ENCODE measurements around the gene LAMA1. TPM values are rescaled to one million over a fixed set of nuclear protein-coding genes. Genes with fewer than 3 reads are reported as not detected.

Gene LAMA1
- total RNA-seq, 1 experiment from 2014 or later = 11.3 TPM

GRCh38 chr18:7002107-7002506, 115.5 kb downstream of the LAMA1 start:
- no peaks in the 10 kb centered on the region for H3K27me3 Mint-ChIP-seq (ENCODE audit: insufficient read depth, unreplicated experiment)
- TF ChIP-seq, protein P1, sequence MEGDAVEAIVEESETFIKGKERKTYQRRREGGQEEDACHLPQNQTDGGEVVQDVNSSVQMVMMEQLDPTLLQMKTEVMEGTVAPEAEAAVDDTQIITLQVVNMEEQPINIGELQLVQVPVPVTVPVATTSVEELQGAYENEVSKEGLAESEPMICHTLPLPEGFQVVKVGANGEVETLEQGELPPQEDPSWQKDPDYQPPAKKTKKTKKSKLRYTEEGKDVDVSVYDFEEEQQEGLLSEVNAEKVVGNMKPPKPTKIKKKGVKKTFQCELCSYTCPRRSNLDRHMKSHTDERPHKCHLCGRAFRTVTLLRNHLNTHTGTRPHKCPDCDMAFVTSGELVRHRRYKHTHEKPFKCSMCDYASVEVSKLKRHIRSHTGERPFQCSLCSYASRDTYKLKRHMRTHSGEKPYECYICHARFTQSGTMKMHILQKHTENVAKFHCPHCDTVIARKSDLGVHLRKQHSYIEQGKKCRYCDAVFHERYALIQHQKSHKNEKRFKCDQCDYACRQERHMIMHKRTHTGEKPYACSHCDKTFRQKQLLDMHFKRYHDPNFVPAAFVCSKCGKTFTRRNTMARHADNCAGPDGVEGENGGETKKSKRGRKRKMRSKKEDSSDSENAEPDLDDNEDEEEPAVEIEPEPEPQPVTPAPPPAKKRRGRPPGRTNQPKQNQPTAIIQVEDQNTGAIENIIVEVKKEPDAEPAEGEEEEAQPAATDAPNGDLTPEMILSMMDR (IDR thresholded peaks at IDR 0.05; ENCODE audit: unreplicated experiment) = no peak
- intact Hi-C loops (cut with micrococcal nuclease) = no loop called here
- no peak overlapping the region for H3K27ac Mint-ChIP-seq (ENCODE audit: low read depth, unreplicated experiment)
- ChIA-PET POLR2A (interaction anchor here (0.9 to 2.0 kb wide), 2 partner anchors 9 to 80 kb away, joined by 4 to 5 read pairs; no protein-coding TSS in a partner anchor), CTCF (interaction anchor here (1.1 to 10.0 kb wide), 6 partner anchors 8 to 175 kb away, joined by 3 to 193 read pairs (median 5); no protein-coding TSS in a partner anchor)
- no peak for DNase-seq (ENCODE audit: unreplicated experiment)
- H3K4me1 Mint-ChIP-seq (ENCODE audit: insufficient read depth, unreplicated experiment) = no peaks in the 10 kb centered on the region
- no peaks in the 10 kb centered on the region for H3K36me3 Mint-ChIP-seq (ENCODE audit: insufficient read depth, unreplicated experiment)
- no peaks in the 10 kb centered on the region for H3K9me3 Mint-ChIP-seq (ENCODE audit: unreplicated experiment)
- no peak overlapping the region for H3K4me3 Mint-ChIP-seq (ENCODE audit: unreplicated experiment)
- BruUV-seq (replicated peaks) = no TSS peak

DNA sequence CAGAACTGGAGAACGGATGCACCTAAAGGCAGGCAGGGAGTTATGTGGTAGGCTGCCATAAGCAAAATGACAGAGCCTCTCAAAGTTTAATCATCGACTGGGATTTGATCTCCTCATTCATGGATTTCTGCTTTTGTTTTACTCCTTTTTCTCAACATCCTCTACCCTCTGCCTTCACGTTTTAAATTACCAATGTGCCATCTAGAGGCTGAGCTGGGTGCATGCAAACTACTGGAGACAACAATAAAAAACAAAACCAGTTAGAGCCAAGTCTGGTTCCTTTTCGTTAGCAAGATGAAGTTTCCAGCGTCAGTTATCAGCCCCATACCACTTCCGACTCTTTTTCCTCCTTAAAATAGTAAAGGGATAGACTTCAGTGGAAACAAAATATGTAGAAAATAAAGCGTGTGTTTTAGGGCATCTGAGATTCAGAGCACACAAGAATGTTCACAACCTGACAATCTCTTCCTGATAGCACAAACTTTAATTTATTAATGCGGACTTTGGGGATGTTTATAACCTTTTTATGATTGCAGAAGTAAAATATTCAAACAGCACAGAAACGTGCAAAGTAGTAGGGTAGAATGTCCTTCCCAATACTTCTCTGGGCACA, 117.0 kb downstream of the LAMA1 start:
- intact Hi-C loops (cut with micrococcal nuclease) = loop anchor here (1.0 to 2.0 kb wide), 3 partner anchors 22 to 80 kb away; no protein-coding TSS in a partner anchor
- Mint-ChIP-seq H3K27me3 (ENCODE audit: insufficient read depth, unreplicated experiment) (no peaks in the 10 kb centered on the region), H3K27ac (ENCODE audit: low read depth, unreplicated experiment) (no peak overlapping the region), H3K9me3 (ENCODE audit: unreplicated experiment) (no peaks in the 10 kb centered on the region), H3K4me1 (ENCODE audit: insufficient read depth, unreplicated experiment) (no peaks in the 10 kb centered on the region), H3K4me3 (ENCODE audit: unreplicated experiment) (no peak overlapping the region), H3K36me3 (ENCODE audit: insufficient read depth, unreplicated experiment) (no peaks in the 10 kb centered on the region)
- POLR2A ChIA-PET = interaction anchor here (1.0 to 1.5 kb wide), 3 partner anchors 41 to 81 kb away, joined by 3 to 5 read pairs (median 5); no protein-coding TSS in a partner anchor
- CTCF ChIA-PET = interaction anchor here (0.6 to 10.0 kb wide), 11 partner anchors 14 to 352 kb away, joined by 3 to 193 read pairs (median 6); no protein-coding TSS in a partner anchor
- BruUV-seq (replicated peaks) = no TSS peak
- TF ChIP-seq, protein P1 (IDR thresholded peaks at IDR 0.05; ENCODE audit: unreplicated experiment) = peak; percentile 40
- DNase-seq (ENCODE audit: unreplicated experiment) = peak; percentile 42

DNA sequence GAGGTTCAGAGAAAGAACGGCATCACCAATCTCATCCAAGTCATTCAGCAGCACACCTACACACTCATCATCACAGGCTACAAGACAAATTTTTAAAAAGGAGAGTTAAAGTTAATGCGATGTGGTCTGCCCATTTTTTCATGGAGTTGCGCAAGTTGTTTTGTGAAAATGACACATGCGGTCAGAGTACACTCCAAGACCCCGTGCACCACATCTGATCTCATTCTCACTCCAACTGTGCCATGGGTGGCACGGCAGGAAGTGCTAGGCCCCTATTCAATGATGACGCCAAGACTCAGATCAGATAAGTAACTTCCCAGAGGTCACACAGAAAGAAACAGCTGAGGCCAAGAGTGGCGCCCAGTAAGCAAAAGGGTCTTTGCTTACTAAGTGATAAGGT, 119.8 kb downstream of the LAMA1 start:
- ChIA-PET CTCF (interaction anchor here (1.4 to 10.0 kb wide), 4 partner anchors 58 to 79 kb away, joined by 5 to 193 read pairs (median 36); no protein-coding TSS in a partner anchor), POLR2A (no interaction called here)
- Mint-ChIP-seq H3K4me1 (ENCODE audit: insufficient read depth, unreplicated experiment) (peaks cover 15% of the 10 kb centered on the region), H3K36me3 (ENCODE audit: insufficient read depth, unreplicated experiment) (no peaks in the 10 kb centered on the region), H3K27me3 (ENCODE audit: insufficient read depth, unreplicated experiment) (no peaks in the 10 kb centered on the region), H3K4me3 (ENCODE audit: unreplicated experiment) (no peak overlapping the region), H3K27ac (ENCODE audit: low read depth, unreplicated experiment) (no peak overlapping the region), H3K9me3 (ENCODE audit: unreplicated experiment) (no peaks in the 10 kb centered on the region)
- TF ChIP-seq, protein P1 (IDR thresholded peaks at IDR 0.05; ENCODE audit: unreplicated experiment) = no peak
- intact Hi-C loops (cut with micrococcal nuclease) = no loop called here
- BruUV-seq (replicated peaks) = no TSS peak
- no peak for DNase-seq (ENCODE audit: unreplicated experiment)

GRCh38 chr18:6994771-6995430, 122.7 kb downstream of the LAMA1 start:
- BruUV-seq (replicated peaks) = no TSS peak
- Mint-ChIP-seq H3K36me3 (ENCODE audit: insufficient read depth, unreplicated experiment) (no peaks in the 10 kb centered on the region), H3K9me3 (ENCODE audit: unreplicated experiment) (no peaks in the 10 kb centered on the region), H3K27me3 (ENCODE audit: insufficient read depth, unreplicated experiment) (no peaks in the 10 kb centered on the region), H3K27ac (ENCODE audit: low read depth, unreplicated experiment) (peak overlapping the region; percentile 90), H3K4me1 (ENCODE audit: insufficient read depth, unreplicated experiment) (peaks cover 15% of the 10 kb centered on the region), H3K4me3 (ENCODE audit: unreplicated experiment) (peak overlapping the region; percentile 59)
- peak; percentile 64 for DNase-seq (ENCODE audit: unreplicated experiment)
- CTCF ChIA-PET = interaction anchor here (0.6 to 4.8 kb wide), 10 partner anchors 8 to 757 kb away, joined by 3 to 67 read pairs (median 4); no protein-coding TSS in a partner anchor
- POLR2A ChIA-PET = interaction anchor here (0.7 to 3.0 kb wide), 13 partner anchors 9 to 87 kb away, joined by 3 to 23 read pairs (median 6); no protein-coding TSS in a partner anchor
- intact Hi-C loops (cut with micrococcal nuclease) = no loop called here
- TF ChIP-seq, protein P1 (IDR thresholded peaks at IDR 0.05; ENCODE audit: unreplicated experiment) = no peak
